NCI-H526 treated with DMSO at 0.1 percent for 48 hours (cell line): ENCODE results near the gene CMTM4.

ENCODE experiments used
- DNase-seq: peaks from one replicate; lab custom pipeline; 2025; lab: John Stamatoyannopoulos, UW

CMTM4 gene

GRCh38 chr16:66566051-66566901 is 130.3 kb downstream of the CMTM4 start, which contains the start of gene CMTM1:
TSS of gene CMTM1 (plus strand) at chr16:66566439. CDS start at chr16:66566514, 75 bp downstream.
- DNase-seq: no peak
